Activated CD4-positive, alpha-beta memory T cell treated with anti-CD3 and anti-CD28 coated beads, Interleukin-2, amount 10 ng/mL, durations not matched to agents 7 days and 5 days (primary cell): ENCODE data around the gene MRPS12. TPM values are rescaled to one million over a fixed set of nuclear protein-coding genes. Genes with fewer than 3 reads are reported as not detected.

Experiments used
- CTCF ChIA-PET: fragments of 350-600 bp; sonication (Branson Sonifier 250); formaldehyde crosslinking; loops from one replicate; lab custom pipeline; 2021; ENCODE audit warnings: antibody characterized with exemption, inconsistent platforms; lab: Charles Lee
- POLR2A ChIA-PET: fragments of 350-600 bp; sonication (Branson Sonifier 250); formaldehyde crosslinking; loops from one replicate; lab custom pipeline; 2021; ENCODE audit warnings: antibody characterized with exemption; lab: Charles Lee
- DNase-seq: peaks from one replicate; pipeline ENCODE4 v3.0.0-alpha.2; 2020
- H3K27ac Mint-ChIP-seq: one replicate; pipeline ENCODE4 v1.8.0; 2021; ENCODE audit warnings: mild to moderate bottlenecking, mixed read lengths
- H3K27me3 Mint-ChIP-seq: one replicate; pipeline ENCODE4 v1.8.0; 2021; ENCODE audit warnings: mixed read lengths
- H3K36me3 Mint-ChIP-seq: one replicate; pipeline ENCODE4 v1.8.0; 2021; ENCODE audit warnings: low read depth, mixed read lengths
- H3K4me1 Mint-ChIP-seq: one replicate; pipeline ENCODE4 v1.8.0; 2021; ENCODE audit warnings: mixed read lengths
- H3K4me3 Mint-ChIP-seq: one replicate; pipeline ENCODE4 v1.8.0; 2021; ENCODE audit warnings: mild to moderate bottlenecking, mixed read lengths
- H3K9me3 Mint-ChIP-seq: one replicate; pipeline ENCODE4 v1.8.0; 2021; ENCODE audit warnings: mixed read lengths
- total RNA-seq, 2 experiments: library from RNA; stranded (reverse); gene quantifications; one replicate each; pipeline ENCODE4 v1.2.3, GENCODE V29; 2021

Gene MRPS12
- total RNA-seq, 2 experiments from 2014 or later: 44.6 to 48.5 TPM

DNA sequence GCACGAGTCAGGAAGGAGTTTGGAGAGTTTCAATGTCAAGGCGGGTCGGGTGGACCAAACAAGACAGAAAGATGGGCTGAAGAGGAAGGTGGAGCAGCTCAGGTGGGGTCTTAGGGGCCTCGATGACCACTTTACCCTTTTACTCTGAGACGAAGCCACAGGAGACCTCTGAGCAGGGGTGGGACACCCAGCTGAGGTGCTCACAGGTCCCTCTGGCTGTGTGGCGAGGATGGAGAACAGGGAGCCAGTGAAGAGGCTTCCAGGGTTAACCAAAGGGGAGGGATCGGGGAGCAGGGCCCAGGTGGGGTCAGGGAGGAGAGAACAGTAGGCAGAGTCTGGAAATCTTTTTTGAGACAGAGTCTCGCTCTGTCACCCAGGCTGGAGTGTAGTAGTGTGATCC, 16.8 kb upstream of the MRPS12 start:
- POLR2A ChIA-PET: interaction anchor here (1.1 kb wide), 1 partner anchor 540 kb away, joined by 3 read pairs; the partner anchor contains the start of gene PSMD8
- DNase-seq: no peak
- H3K9me3 Mint-ChIP-seq: no peaks in the 10 kb centered on the region
- H3K4me3 Mint-ChIP-seq: no peak overlapping the region
- H3K4me1 Mint-ChIP-seq: peaks cover 7% of the 10 kb centered on the region
- H3K27ac Mint-ChIP-seq: no peak overlapping the region
- no peaks in the 10 kb centered on the region for H3K27me3 Mint-ChIP-seq
- peaks cover 10% of the 10 kb centered on the region for H3K36me3 Mint-ChIP-seq
- CTCF ChIA-PET: interaction anchor here (1.4 to 1.8 kb wide), 3 partner anchors 16 to 511 kb away, joined by 4 to 11 read pairs (median 5); partner anchors contain the start of genes FAM98C, MRPS12 and SARS2

DNA sequence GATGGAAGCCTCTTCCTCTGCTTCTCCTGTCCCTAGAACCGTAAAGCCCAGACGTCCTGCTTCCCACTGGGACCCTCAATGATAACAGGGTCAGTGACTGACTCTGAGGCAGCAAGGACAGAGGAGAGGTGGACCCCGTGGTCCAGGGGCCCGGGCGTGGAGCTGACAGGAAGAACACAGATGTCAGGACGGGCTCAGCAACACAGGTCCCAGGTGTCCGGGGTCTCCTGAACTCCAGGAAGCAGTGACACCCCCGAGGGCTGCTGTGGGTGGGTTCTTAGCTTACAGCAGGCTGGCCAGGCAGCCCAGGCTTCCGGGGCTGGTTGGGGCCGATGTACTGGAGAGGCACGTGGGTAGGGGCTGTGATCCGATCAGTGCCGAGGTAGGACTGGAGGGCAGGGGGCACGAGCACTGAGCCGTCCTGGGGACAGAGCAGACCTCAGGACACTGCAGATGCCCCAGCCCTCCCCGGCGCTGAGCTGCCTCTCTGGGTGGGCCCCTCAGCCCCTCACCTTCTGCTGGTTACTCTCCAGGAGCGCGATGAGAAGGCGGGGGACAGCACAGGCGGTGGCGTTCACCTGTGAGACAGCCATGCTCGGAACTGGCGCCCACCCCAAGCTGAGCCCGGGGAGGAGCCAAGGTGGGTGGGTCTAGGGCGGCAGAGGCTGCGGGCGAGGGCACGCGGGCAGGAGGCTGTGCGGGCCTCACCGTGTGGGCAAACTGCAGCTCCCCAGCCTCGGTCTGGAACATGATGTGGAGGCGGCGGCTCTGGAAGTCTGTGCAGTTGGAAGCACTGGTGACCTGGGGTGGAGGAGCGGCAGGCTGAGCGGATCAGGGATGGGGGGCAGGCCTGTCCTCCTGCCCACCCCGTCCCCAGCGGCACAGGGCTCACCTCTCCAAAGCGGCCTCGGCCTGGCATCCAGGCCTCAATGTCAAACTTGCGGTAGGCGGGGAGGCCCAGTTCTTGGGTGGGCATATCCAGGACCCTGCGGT, 15.1 kb upstream of the MRPS12 start:
- Mint-ChIP-seq H3K27ac (no peak overlapping the region), H3K4me1 (peaks cover 7% of the 10 kb centered on the region), H3K36me3 (peaks cover 8% of the 10 kb centered on the region), H3K9me3 (no peaks in the 10 kb centered on the region), H3K4me3 (no peak overlapping the region), H3K27me3 (no peaks in the 10 kb centered on the region)
- DNase-seq: no peak
- ChIA-PET CTCF (interaction anchor here (1.2 to 1.8 kb wide), 2 partner anchors 15 to 513 kb away, joined by 4 read pairs; partner anchors contain the start of genes FAM98C, MRPS12 and SARS2), POLR2A (interaction anchor here (0.6 kb wide), 1 partner anchor 12 kb away, joined by 4 read pairs; no protein-coding TSS in a partner anchor)

GRCh38 chr19:38917516-38917915, 13.2 kb upstream of the MRPS12 start:
- Mint-ChIP-seq H3K27me3 (no peaks in the 10 kb centered on the region), H3K9me3 (no peaks in the 10 kb centered on the region), H3K27ac (no peak overlapping the region), H3K4me1 (peaks cover 7% of the 10 kb centered on the region), H3K36me3 (peaks cover 16% of the 10 kb centered on the region), H3K4me3 (no peak overlapping the region)
- DNase-seq: no peak
- ChIA-PET CTCF (interaction anchor here (2.7 kb wide), 1 partner anchor 13 kb away, joined by 10 read pairs; the partner anchor contains the start of genes MRPS12 and SARS2), POLR2A (interaction anchor here (0.6 to 1.5 kb wide), 2 partner anchors 13 to 263 kb away, joined by 3 to 7 read pairs; partner anchors contain the start of genes MRPS12 and SARS2)

DNA sequence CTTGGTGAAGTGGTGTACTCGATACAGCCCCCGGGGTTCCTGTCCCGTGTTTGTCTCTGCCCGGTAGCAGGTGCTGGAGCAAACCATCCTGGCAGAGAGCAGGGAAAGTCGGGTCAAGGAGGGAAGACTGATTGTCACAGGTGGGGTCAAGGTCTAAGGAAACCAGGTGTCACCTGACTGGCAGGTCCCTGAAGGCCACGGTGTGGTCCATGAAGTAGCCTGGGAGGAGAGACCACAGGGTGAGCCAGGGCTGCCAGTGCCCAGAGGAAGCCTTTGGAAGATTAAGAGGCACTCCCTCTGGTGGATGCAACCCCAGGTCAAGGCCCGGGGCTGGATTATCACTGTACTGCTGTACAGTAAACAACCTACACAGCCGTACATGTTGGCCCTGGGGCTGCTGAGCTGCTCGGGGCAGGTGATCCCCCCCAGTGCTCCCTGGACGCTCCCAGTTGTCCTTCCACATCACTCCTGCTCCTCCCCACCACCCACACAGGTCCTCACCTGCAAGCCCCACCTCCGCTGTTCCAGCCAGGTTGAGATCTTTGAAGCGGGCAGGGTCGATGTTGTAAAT, 12.7 kb upstream of the MRPS12 start:
- Mint-ChIP-seq H3K27ac (no peak overlapping the region), H3K36me3 (peaks cover 16% of the 10 kb centered on the region), H3K9me3 (no peaks in the 10 kb centered on the region), H3K4me1 (peaks cover 2% of the 10 kb centered on the region), H3K4me3 (no peak overlapping the region), H3K27me3 (no peaks in the 10 kb centered on the region)
- no peak for DNase-seq
- POLR2A ChIA-PET: interaction anchor here (1.5 kb wide), 1 partner anchor 13 kb away, joined by 7 read pairs; the partner anchor contains the start of genes MRPS12 and SARS2
- CTCF ChIA-PET: interaction anchor here (2.7 kb wide), 1 partner anchor 12 kb away, joined by 10 read pairs; the partner anchor contains the start of genes MRPS12 and SARS2

GRCh38 chr19:38918526-38918925, 12.2 kb upstream of the MRPS12 start:
- CTCF ChIA-PET: interaction anchor here (2.7 kb wide), 1 partner anchor 12 kb away, joined by 10 read pairs; the partner anchor contains the start of genes MRPS12 and SARS2
- POLR2A ChIA-PET: no interaction called here
- Mint-ChIP-seq H3K36me3 (peaks cover 16% of the 10 kb centered on the region), H3K9me3 (no peaks in the 10 kb centered on the region), H3K4me3 (no peak overlapping the region), H3K27ac (no peak overlapping the region), H3K4me1 (no peaks in the 10 kb centered on the region), H3K27me3 (no peaks in the 10 kb centered on the region)
- no peak for DNase-seq

DNA sequence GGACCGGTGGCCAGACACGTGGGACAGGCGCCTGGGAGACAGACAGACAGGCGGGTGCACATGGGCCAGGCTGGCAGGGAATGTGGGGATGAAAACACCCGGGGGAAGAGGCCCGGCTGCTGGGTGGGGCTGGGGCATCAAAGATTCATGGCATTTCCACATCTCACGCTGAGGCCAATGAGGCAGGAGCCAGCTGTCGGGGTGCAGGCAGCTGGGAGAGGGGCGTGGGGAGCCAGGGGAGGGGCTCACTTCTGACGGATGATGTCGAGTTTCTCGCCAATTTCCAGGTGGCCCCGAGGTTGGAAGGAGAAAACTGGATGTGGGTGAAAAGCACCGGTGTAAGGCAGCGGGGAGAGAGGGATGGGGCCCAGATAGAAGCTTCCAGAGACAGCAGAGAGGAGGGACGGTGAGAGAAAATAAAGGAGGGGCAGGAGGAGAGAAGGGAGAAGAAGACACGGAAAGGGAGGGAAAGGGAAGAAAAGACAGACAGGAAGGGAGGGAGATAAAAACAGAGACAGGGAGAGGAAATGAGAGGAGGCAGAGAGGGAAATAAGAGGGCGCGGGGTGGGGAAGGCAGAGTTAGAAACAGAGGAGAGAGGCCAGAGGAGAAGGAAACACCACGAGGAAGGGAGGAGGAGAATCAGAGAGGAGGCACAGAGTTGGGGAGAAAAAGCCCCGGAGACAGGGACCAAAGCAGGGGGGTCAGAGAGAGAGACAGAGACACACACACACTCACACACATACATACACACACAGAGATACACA, 10.7 kb upstream of the MRPS12 start:
- POLR2A ChIA-PET: no interaction called here

GRCh38 chr19:38920602-38921419, 9.9 kb upstream of the MRPS12 start:
- H3K4me3 Mint-ChIP-seq: no peak overlapping the region
- no peak for DNase-seq
- peaks cover 13% of the 10 kb centered on the region for H3K4me1 Mint-ChIP-seq
- no peak overlapping the region for H3K27ac Mint-ChIP-seq
- H3K9me3 Mint-ChIP-seq: no peaks in the 10 kb centered on the region
- POLR2A ChIA-PET: interaction anchor here (0.9 kb wide), 1 partner anchor 20 kb away, joined by 3 read pairs; the partner anchor contains the start of gene NFKBIB
- H3K36me3 Mint-ChIP-seq: peaks cover 21% of the 10 kb centered on the region
- CTCF ChIA-PET: interaction anchor here (1.0 kb wide), 1 partner anchor 10 kb away, joined by 3 read pairs; the partner anchor contains the start of genes MRPS12 and SARS2
- no peaks in the 10 kb centered on the region for H3K27me3 Mint-ChIP-seq

More for the DNA sequence above, 10.7 kb upstream of the MRPS12 start:
- Mint-ChIP-seq H3K27ac (no peak overlapping the region), H3K36me3 (peaks cover 18% of the 10 kb centered on the region), H3K4me3 (no peak overlapping the region), H3K9me3 (no peaks in the 10 kb centered on the region), H3K4me1 (peaks cover 10% of the 10 kb centered on the region), H3K27me3 (no peaks in the 10 kb centered on the region)
- CTCF ChIA-PET: interaction anchor here (1.0 kb wide), 1 partner anchor 10 kb away, joined by 5 read pairs; the partner anchor contains the start of genes MRPS12 and SARS2
- no peak for DNase-seq

GRCh38 chr19:38921420-38922274, 9.1 kb upstream of the MRPS12 start:
- CTCF ChIA-PET: interaction anchor here (0.7 to 1.0 kb wide), 2 partner anchors 8 to 9 kb away, joined by 3 to 4 read pairs; partner anchors contain the start of genes MRPS12 and SARS2
- peaks cover 19% of the 10 kb centered on the region for H3K4me1 Mint-ChIP-seq
- POLR2A ChIA-PET: interaction anchor here (0.9 kb wide), 1 partner anchor 21 kb away, joined by 3 read pairs; the partner anchor contains the start of gene NFKBIB
- H3K9me3 Mint-ChIP-seq: no peaks in the 10 kb centered on the region
- H3K4me3 Mint-ChIP-seq: no peak overlapping the region
- peaks cover 21% of the 10 kb centered on the region for H3K36me3 Mint-ChIP-seq
- DNase-seq: no peak
- no peaks in the 10 kb centered on the region for H3K27me3 Mint-ChIP-seq
- H3K27ac Mint-ChIP-seq: no peak overlapping the region

GRCh38 chr19:38922482-38922881, 8.3 kb upstream of the MRPS12 start:
- peaks cover 21% of the 10 kb centered on the region for H3K36me3 Mint-ChIP-seq
- no peak overlapping the region for H3K4me3 Mint-ChIP-seq
- CTCF ChIA-PET: interaction anchor here (0.7 kb wide), 1 partner anchor 8 kb away, joined by 4 read pairs; the partner anchor contains the start of genes MRPS12 and SARS2
- H3K27ac Mint-ChIP-seq: no peak overlapping the region
- no peak for DNase-seq
- no peaks in the 10 kb centered on the region for H3K9me3 Mint-ChIP-seq
- H3K4me1 Mint-ChIP-seq: peaks cover 23% of the 10 kb centered on the region
- POLR2A ChIA-PET: no interaction called here
- H3K27me3 Mint-ChIP-seq: no peaks in the 10 kb centered on the region

DNA sequence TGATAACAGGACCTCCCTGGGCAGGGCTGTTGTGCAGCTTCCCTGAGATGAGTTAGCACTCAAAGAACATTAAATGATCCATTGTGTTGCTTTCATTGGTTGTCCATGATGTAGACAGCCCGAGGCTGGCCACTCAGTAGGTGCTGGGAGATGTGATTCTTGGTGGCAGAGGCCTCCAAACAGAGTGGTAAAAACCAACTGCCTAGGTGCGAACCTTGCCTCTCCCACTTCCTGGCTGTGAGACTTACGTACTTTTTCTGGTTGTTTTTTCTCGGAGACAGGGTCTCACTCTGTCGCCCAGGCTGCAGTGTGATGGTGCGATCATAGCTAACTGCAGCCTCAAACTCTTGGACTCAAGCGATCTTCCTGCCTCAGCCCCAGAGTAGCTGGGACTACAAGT, 6.4 kb upstream of the MRPS12 start:
- H3K9me3 Mint-ChIP-seq: no peaks in the 10 kb centered on the region
- peak overlapping the region; percentile 66 for H3K27ac Mint-ChIP-seq
- DNase-seq: no peak
- H3K36me3 Mint-ChIP-seq: peaks cover 21% of the 10 kb centered on the region
- peaks cover 42% of the 10 kb centered on the region for H3K4me1 Mint-ChIP-seq
- H3K27me3 Mint-ChIP-seq: no peaks in the 10 kb centered on the region
- POLR2A ChIA-PET: interaction anchor here (1.0 kb wide), 1 partner anchor 75 kb away, joined by 3 read pairs; the partner anchor contains the start of gene HNRNPL
- no peak overlapping the region for H3K4me3 Mint-ChIP-seq
- CTCF ChIA-PET: interaction anchor here (0.8 kb wide), 1 partner anchor 37 kb away, joined by 3 read pairs; no protein-coding TSS in a partner anchor
